ENCODE data around the gene PXN. TPM values are rescaled to one million over a fixed set of nuclear protein-coding genes. Genes with fewer than 3 reads are reported as not detected.

PXN gene
- total and polyA plus RNA-seq, 5 donors, result 67.8 to 89.8 (median 79.3) TPM

GRCh38 chr12:120222288-120222832 is 43.2 kb downstream of the PXN start:
- 86% methylated on average over 12 of the region's 12 CpGs for WGBS
- no peaks in the 10 kb centered on the region for H3K27me3 ChIP-seq (ENCODE audit: control insufficient read depth, insufficient read depth)

GRCh38 chr12:120221576-120221900 is 44.0 kb downstream of the PXN start:
- Histone ChIP-seq H3K27ac (ENCODE audit: low read length) (no peak overlapping the region), H3K4me1 (ENCODE audit: control insufficient read depth, insufficient read depth, low read length) (peaks cover 5% of the 10 kb centered on the region), H3K4me3 (ENCODE audit: low read length) (no peak overlapping the region), H3K9me3 (ENCODE audit: control insufficient read depth, low read length) (no peaks in the 10 kb centered on the region), H3K27me3 (ENCODE audit: control insufficient read depth, insufficient read depth) (no peaks in the 10 kb centered on the region)
- no peak for ATAC-seq
- intact Hi-C loops (cut with DNase I), result no loop called here
- 89% methylated on average over 13 of the region's 13 CpGs for WGBS
- peak in 1 of 3 donors; percentile 38 for DNase-seq

More at GRCh38 chr12:120222288-120222832, 43.2 kb downstream of the PXN start:
- DNase-seq, result peak in 1 of 3 donors; percentile 42
- H3K4me1 ChIP-seq (ENCODE audit: control insufficient read depth, insufficient read depth, low read length), result peaks cover 5% of the 10 kb centered on the region
- no peaks in the 10 kb centered on the region for H3K9me3 ChIP-seq (ENCODE audit: control insufficient read depth, low read length)
- ATAC-seq, result no peak
- H3K4me3 ChIP-seq (ENCODE audit: low read length), result no peak overlapping the region
- H3K27ac ChIP-seq (ENCODE audit: low read length), result no peak overlapping the region
- intact Hi-C loops (cut with DNase I), result no loop called here

- 72% methylated on average over 10 of the region's 10 CpGs for WGBS
- intact Hi-C loops (cut with DNase I), result no loop called here
- Histone ChIP-seq H3K4me3 (ENCODE audit: low read length) (no peak overlapping the region), H3K4me1 (ENCODE audit: control insufficient read depth, insufficient read depth, low read length) (peaks cover 5% of the 10 kb centered on the region), H3K27me3 (ENCODE audit: control insufficient read depth, insufficient read depth) (no peaks in the 10 kb centered on the region), H3K27ac (ENCODE audit: low read length) (no peak overlapping the region), H3K9me3 (ENCODE audit: control insufficient read depth, low read length) (no peaks in the 10 kb centered on the region)
- DNase-seq (peak in 1 of 3 donors; percentile 21), ATAC-seq (no peak)
These were observed 44.5 kb downstream of the PXN start for GRCh38 chr12:120220838-120221575.

GRCh38 chr12:120218680-120219606 is 46.6 kb downstream of the PXN start:
- intact Hi-C loops (cut with DNase I), result no loop called here
- 89% methylated on average over 19 of the region's 19 CpGs for WGBS
- peak in 1 of 3 donors; percentile 36 for DNase-seq
- Histone ChIP-seq H3K9me3 (ENCODE audit: control insufficient read depth, low read length) (no peaks in the 10 kb centered on the region), H3K27me3 (ENCODE audit: control insufficient read depth, insufficient read depth) (no peaks in the 10 kb centered on the region), H3K27ac (ENCODE audit: low read length) (no peak overlapping the region), H3K4me1 (ENCODE audit: control insufficient read depth, insufficient read depth, low read length) (no peaks in the 10 kb centered on the region), H3K4me3 (ENCODE audit: low read length) (no peak overlapping the region)
- ATAC-seq, result no peak

GRCh38 chr12:120216742-120217605 is 48.6 kb downstream of the PXN start:
- DNase-seq (peak in 2 of 3 donors; percentile 49 to 59), ATAC-seq (no peak)
- H3K27ac ChIP-seq (ENCODE audit: low read length), result no peak overlapping the region
- no peaks in the 10 kb centered on the region for H3K27me3 ChIP-seq (ENCODE audit: control insufficient read depth, insufficient read depth)
- intact Hi-C loops (cut with DNase I), result no loop called here
- H3K9me3 ChIP-seq (ENCODE audit: control insufficient read depth, low read length), result no peaks in the 10 kb centered on the region
- H3K4me3 ChIP-seq (ENCODE audit: low read length), result no peak overlapping the region
- 80% methylated on average over 32 of the region's 32 CpGs for WGBS
- no peaks in the 10 kb centered on the region for H3K4me1 ChIP-seq (ENCODE audit: control insufficient read depth, insufficient read depth, low read length)

- no peaks in the 10 kb centered on the region for H3K9me3 ChIP-seq (ENCODE audit: control insufficient read depth, low read length)
- no peaks in the 10 kb centered on the region for H3K27me3 ChIP-seq (ENCODE audit: control insufficient read depth, insufficient read depth)
- peak in 1 of 3 donors; percentile 14 for DNase-seq
- no peak overlapping the region for H3K27ac ChIP-seq (ENCODE audit: low read length)
- intact Hi-C loops (cut with DNase I), result no loop called here
- no peak overlapping the region for H3K4me3 ChIP-seq (ENCODE audit: low read length)
- WGBS, result 82% methylated on average over 23 of the region's 23 CpGs
- no peak for ATAC-seq
- H3K4me1 ChIP-seq (ENCODE audit: control insufficient read depth, insufficient read depth, low read length), result no peaks in the 10 kb centered on the region
These were observed 49.5 kb downstream of the PXN start for GRCh38 chr12:120215766-120216735.

GRCh38 chr12:120215357-120215735 is 50.2 kb downstream of the PXN start:
- H3K27ac ChIP-seq (ENCODE audit: low read length), result no peak overlapping the region
- 85% methylated on average over 15 of the region's 15 CpGs for WGBS
- H3K4me1 ChIP-seq (ENCODE audit: control insufficient read depth, insufficient read depth, low read length), result no peaks in the 10 kb centered on the region
- intact Hi-C loops (cut with DNase I), result no loop called here
- no peaks in the 10 kb centered on the region for H3K27me3 ChIP-seq (ENCODE audit: control insufficient read depth, insufficient read depth)
- no peaks in the 10 kb centered on the region for H3K9me3 ChIP-seq (ENCODE audit: control insufficient read depth, low read length)
- no peak overlapping the region for H3K4me3 ChIP-seq (ENCODE audit: low read length)
- peak in 1 of 3 donors; percentile 51 for DNase-seq
- ATAC-seq, result peak in 1 of 2 donors; percentile 4

- peak in 1 of 3 donors; percentile 54 for DNase-seq
These were observed 50.7 kb downstream of the PXN start for GRCh38 chr12:120214626-120215356.

GRCh38 chr12:120213758-120214157 is 51.8 kb downstream of the PXN start:
- Histone ChIP-seq H3K27ac (ENCODE audit: low read length) (no peak overlapping the region), H3K4me1 (ENCODE audit: control insufficient read depth, insufficient read depth, low read length) (no peaks in the 10 kb centered on the region), H3K9me3 (ENCODE audit: control insufficient read depth, low read length) (no peaks in the 10 kb centered on the region), H3K27me3 (ENCODE audit: control insufficient read depth, insufficient read depth) (no peaks in the 10 kb centered on the region), H3K4me3 (ENCODE audit: low read length) (no peak overlapping the region)
- peak in 1 of 3 donors; percentile 53 for DNase-seq
- intact Hi-C loops (cut with DNase I), result no loop called here
- ATAC-seq, result no peak
- 92% methylated on average over 20 of the region's 20 CpGs for WGBS

More at GRCh38 chr12:120214626-120215356, 50.7 kb downstream of the PXN start:
- no peak overlapping the region for H3K4me3 ChIP-seq (ENCODE audit: low read length)
- WGBS, result 88% methylated on average over 34 of the region's 34 CpGs
- no peak overlapping the region for H3K27ac ChIP-seq (ENCODE audit: low read length)
- intact Hi-C loops (cut with DNase I), result no loop called here
- no peaks in the 10 kb centered on the region for H3K4me1 ChIP-seq (ENCODE audit: control insufficient read depth, insufficient read depth, low read length)
- no peaks in the 10 kb centered on the region for H3K9me3 ChIP-seq (ENCODE audit: control insufficient read depth, low read length)
- no peaks in the 10 kb centered on the region for H3K27me3 ChIP-seq (ENCODE audit: control insufficient read depth, insufficient read depth)
- peak; percentile 3 to 12 for ATAC-seq

All from right cardiac atrium (tissue), 5 donors.